ENCODE results near the gene SEPTIN8. TPM values are rescaled to one million over a fixed set of nuclear protein-coding genes. Genes with fewer than 3 reads are reported as not detected.

Gene SEPTIN8
- total and polyA plus RNA-seq, 2 of the 8 experiments (the other 6 are each of a cell fraction or from before 2014, with no cell fraction given) = 21.2 to 33.0 TPM

DNA sequence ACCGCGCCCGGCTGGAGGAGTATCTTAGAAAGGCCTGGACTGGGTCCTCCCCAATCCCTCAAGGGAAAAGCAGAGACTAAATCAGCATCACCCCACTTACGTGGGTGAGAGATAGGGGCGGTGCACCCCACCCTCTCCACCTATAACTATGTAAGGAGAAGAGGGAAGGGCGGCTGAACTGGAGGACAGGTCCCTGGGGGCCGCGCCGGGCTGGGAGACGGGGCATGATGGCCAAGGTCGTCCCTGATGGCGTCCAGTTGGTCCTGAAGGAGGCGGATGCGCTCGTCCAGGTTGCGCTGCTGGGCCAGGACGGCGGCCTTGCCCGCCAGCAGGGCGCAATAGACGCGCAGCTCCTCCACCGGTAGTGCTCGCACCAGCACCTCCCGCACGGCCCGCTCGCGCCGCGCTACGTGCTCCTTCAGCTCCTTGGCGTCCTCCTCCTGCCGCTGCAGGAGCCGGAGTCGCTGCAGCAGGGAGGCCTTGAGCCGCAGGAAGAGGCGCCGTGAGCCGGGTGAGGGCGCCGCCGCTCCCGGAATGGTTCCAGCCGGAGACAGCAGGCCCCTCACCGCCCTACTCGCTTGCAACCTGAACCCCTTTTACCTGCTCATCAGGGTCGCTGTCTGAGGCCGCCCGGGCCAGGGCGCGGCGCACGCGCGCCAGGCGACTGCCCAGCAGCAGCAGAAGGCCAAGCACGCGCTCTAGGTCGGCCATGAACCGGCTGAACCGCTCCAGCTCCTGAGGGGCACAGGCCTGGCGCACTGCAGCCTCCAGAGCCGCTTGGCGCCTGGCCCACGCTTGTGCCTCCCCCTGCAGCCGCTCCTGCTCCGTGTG, 45.8 kb upstream of the SEPTIN8 start (continued):
- peak; percentile 81 for TF ChIP-seq TAF1 (IDR thresholded peaks at IDR 0.05; ENCODE audit: low read depth, low read length)
- peak; percentile 53 for TF ChIP-seq NRF1 (IDR thresholded peaks at IDR 0.05; ENCODE audit: low read depth, low read length)
- TF ChIP-seq TAF7 (optimal IDR thresholded peaks at IDR 0.05; ENCODE audit: borderline replicate concordance, low read depth, low read length) = peak; percentile 80
- peak; percentile 58 for TF ChIP-seq RBBP5 (IDR thresholded peaks at IDR 0.05; ENCODE audit: borderline replicate concordance, low read depth, low read length)
- no peak for TF ChIP-seq POU5F1 (IDR thresholded peaks at IDR 0.05; ENCODE audit: low read depth, low read length)
- TF ChIP-seq KDM1A (IDR thresholded peaks at IDR 0.05; ENCODE audit: borderline replicate concordance, low read length) = peak; percentile 43; the same call in 1 of the 2 replicates
- TF ChIP-seq E2F6 (IDR thresholded peaks at IDR 0.05) = peak; percentile 95
- TF ChIP-seq NANOG (IDR thresholded peaks at IDR 0.05; ENCODE audit: insufficient read depth, low read depth, low read length, poor library complexity, severe bottlenecking) = peak; percentile 5
- peak; percentile 55; the same call in 1 of the 2 replicates for TF ChIP-seq POLR2AphosphoS5 (IDR thresholded peaks at IDR 0.05; ENCODE audit: low read depth, low read length)
- TF ChIP-seq RAD21 (IDR thresholded peaks at IDR 0.05 in 1 of 2, conservative IDR thresholded peaks at IDR 0.05 in 1 of 2; ENCODE audit: low read depth in 2 of 2, low read length in 2 of 2) = peak in 1 of 2 experiments; percentile 18; a peak in 2 of 4 replicates

Measured in H1 (cell line).